H1 (cell line): Measurements from ENCODE around the gene ZBTB48. TPM values are rescaled to one million over a fixed set of nuclear protein-coding genes. Genes with fewer than 3 reads are reported as not detected.

Source experiments
- CTCF ChIA-PET: fragments of 300-600 bp; sonication (Branson Sonifier 250); formaldehyde crosslinking; loops from one replicate; lab custom pipeline; 2021; ENCODE audit not compliant: partially characterized antibody; lab: Charles Lee
- POLR2A ChIA-PET: fragments of 300-600 bp; sonication (Branson Sonifier 250); formaldehyde crosslinking; loops from one replicate; lab custom pipeline; 2021; ENCODE audit warnings: inconsistent platforms; ENCODE audit not compliant: partially characterized antibody; lab: Charles Lee
- DNase-seq, 2 experiments: peaks; one replicate each; pipeline versions ENCODE4 v3.0.0 to v3.0.0-alpha.2; 2010 to 2022; ENCODE audit warnings: low spot score in 2 of 2, low read depth in 1 of 2, mixed read lengths in 1 of 2
- FAIRE-seq: peaks from 2 replicates; lab custom pipeline; 2011; peaks lifted over from hg19 to GRCh38; lab: Jason Lieb, UNC
- H2AFZ ChIP-seq: 2 replicates; pipeline ENCODE4 v1.8.1; 2012; ENCODE audit warnings: low read length, inconsistent platforms
- H2AK5ac ChIP-seq: 2 replicates; pipeline ENCODE4 v1.6.1; 2013; ENCODE audit warnings: low read depth, low read length
- H2BK120ac ChIP-seq: replicated peaks from 2 replicates; pipeline ENCODE3; 2013; ENCODE audit warnings: low read depth, low read length, inconsistent platforms
- H2BK12ac ChIP-seq: 2 replicates; pipeline ENCODE4 v1.6.1; 2013; ENCODE audit warnings: low read depth, low read length
- H2BK15ac ChIP-seq: 2 replicates; pipeline ENCODE4 v1.6.1; 2013; ENCODE audit warnings: low read length
- H2BK20ac ChIP-seq: 2 replicates; pipeline ENCODE4 v1.6.1; 2013; ENCODE audit warnings: low read length
- H2BK5ac ChIP-seq: 2 replicates; pipeline ENCODE4 v1.6.1; 2013; ENCODE audit warnings: low read depth, low read length
- H3K14ac ChIP-seq: 2 replicates; pipeline ENCODE4 v1.6.1; 2013; ENCODE audit warnings: inconsistent platforms; ENCODE audit not compliant: insufficient read length
- H3K18ac ChIP-seq: 2 replicates; pipeline ENCODE4 v1.6.1; 2013; ENCODE audit warnings: low read length; ENCODE audit errors: extremely low read depth
- H3K23ac ChIP-seq: 2 replicates; pipeline ENCODE4 v1.6.1; 2013; ENCODE audit warnings: inconsistent platforms; ENCODE audit not compliant: insufficient read length
- H3K23me2 ChIP-seq: 2 replicates; pipeline ENCODE4 v1.6.1; 2013; ENCODE audit warnings: low read depth, low read length
- H3K27ac ChIP-seq: 2 replicates; pipeline ENCODE4 v1.6.1; 2011; ENCODE audit warnings: low read depth, low read length, inconsistent platforms
- H3K27me3 ChIP-seq, 4 experiments: replicated peaks in 1 of 4; 1 replicate in 1 of 4; 2 replicates in 3 of 4; pipeline versions ENCODE4 v1.6.1 to v1.8.1; 2011 to 2013; ENCODE audit warnings: low read length in 3 of 4, mild to moderate bottlenecking in 3 of 4, inconsistent platforms in 2 of 4, mixed read lengths in 2 of 4, moderate library complexity in 1 of 4; ENCODE audit not compliant: control insufficient read depth in 3 of 4, insufficient read depth in 3 of 4; ENCODE audit errors: extremely low read depth in 1 of 4
- H3K36me3 ChIP-seq, 4 experiments: 2 replicates each; pipeline versions ENCODE4 v1.6.1 to v1.8.1; 2011 to 2013; ENCODE audit warnings: mild to moderate bottlenecking in 4 of 4, low read length in 3 of 4, moderate library complexity in 2 of 4, control low read depth in 1 of 4, inconsistent platforms in 1 of 4; ENCODE audit not compliant: insufficient read depth in 4 of 4, control insufficient read depth in 2 of 4
- H3K4ac ChIP-seq: replicated peaks from 2 replicates; pipeline ENCODE3; 2013; ENCODE audit warnings: low read length, low read depth, mixed read lengths, inconsistent platforms; ENCODE audit not compliant: insufficient read length
- H3K4me1 ChIP-seq, 4 experiments: replicated peaks in 1 of 4; 1 replicate in 1 of 4; 2 replicates in 3 of 4; pipeline versions ENCODE4 v1.6.1 to v1.8.1; 2011 to 2013; ENCODE audit warnings: low read length in 3 of 4, inconsistent platforms in 2 of 4, mixed read lengths in 1 of 4; ENCODE audit not compliant: insufficient read depth in 4 of 4, control insufficient read depth in 3 of 4
- H3K4me2 ChIP-seq, 2 experiments: 2 replicates each; pipeline versions ENCODE4 v1.6.1 to v1.8.1; 2011 to 2013; ENCODE audit warnings: low read depth in 2 of 2, low read length in 2 of 2, control low read depth in 1 of 2, inconsistent platforms in 1 of 2, mild to moderate bottlenecking in 1 of 2; ENCODE audit not compliant: insufficient read depth in 1 of 2
- H3K4me3 ChIP-seq, 4 experiments: fragments of 200-600, 300-600 bp in 1 of 4; sonication (generic), shearing (Covaris generic), sonication (Bioruptor Twin) in 1 of 4; 2 replicates each; pipeline versions ENCODE4 v1.5.1 to v1.8.1; 2011 to 2016; ENCODE audit warnings: low read length in 4 of 4, low read depth in 3 of 4, control low read depth in 2 of 4, inconsistent platforms in 2 of 4, mild to moderate bottlenecking in 2 of 4, mixed read lengths in 1 of 4, moderate library complexity in 1 of 4; ENCODE audit not compliant: insufficient read depth in 2 of 4; ENCODE audit errors: extremely low read depth in 1 of 4
- H3K56ac ChIP-seq: replicated peaks from 2 replicates; pipeline ENCODE3; 2013; ENCODE audit warnings: low read depth, mild to moderate bottlenecking, mixed read lengths, low read length, inconsistent platforms; ENCODE audit not compliant: insufficient read length
- H3K79me1 ChIP-seq: 2 replicates; pipeline ENCODE4 v1.6.1; 2013; ENCODE audit warnings: low read depth, low read length, control low read depth
- H3K79me2 ChIP-seq, 2 experiments: 2 replicates each; pipeline versions ENCODE4 v1.6.1 to v1.8.1; 2012 to 2013; ENCODE audit warnings: low read length in 2 of 2, mild to moderate bottlenecking in 2 of 2, inconsistent platforms in 1 of 2; ENCODE audit not compliant: insufficient read depth in 2 of 2, control insufficient read depth in 1 of 2
- H3K9ac ChIP-seq, 4 experiments: replicated peaks in 1 of 4; 1 replicate in 1 of 4; 2 replicates in 3 of 4; pipeline versions ENCODE4 v1.6.1 to v1.8.1; 2011 to 2013; ENCODE audit warnings: low read depth in 3 of 4, low read length in 3 of 4, control low read depth in 2 of 4, mild to moderate bottlenecking in 2 of 4, moderate library complexity in 2 of 4, inconsistent platforms in 1 of 4; ENCODE audit errors: extremely low read depth in 1 of 4
- H3K9me3 ChIP-seq, 2 experiments: 2 replicates each; pipeline versions ENCODE4 v1.6.1 to v1.8.1; 2012 to 2013; ENCODE audit warnings: mild to moderate bottlenecking in 2 of 2, moderate library complexity in 2 of 2, control low read depth in 1 of 2, inconsistent platforms in 1 of 2, low read depth in 1 of 2, low read length in 1 of 2, mixed read lengths in 1 of 2; ENCODE audit not compliant: insufficient read depth in 2 of 2
- H4K20me1 ChIP-seq, 2 experiments: replicated peaks in 1 of 2; 2 replicates each; pipeline versions ENCODE3 to v1.8.1; 2011 to 2013; ENCODE audit warnings: inconsistent platforms in 2 of 2, low read length in 2 of 2, mild to moderate bottlenecking in 1 of 2; ENCODE audit not compliant: insufficient read depth in 2 of 2, control insufficient read depth in 1 of 2
- H4K5ac ChIP-seq: 2 replicates; pipeline ENCODE4 v1.6.1; 2013; ENCODE audit warnings: low read length, low read depth, mixed read lengths, inconsistent platforms; ENCODE audit not compliant: insufficient read length
- H4K8ac ChIP-seq: 2 replicates; pipeline ENCODE4 v1.8.0; 2013; ENCODE audit warnings: mild to moderate bottlenecking, moderate library complexity, low read length, inconsistent platforms; ENCODE audit not compliant: insufficient read depth; ENCODE audit errors: extremely low read depth
- H4K91ac ChIP-seq: replicated peaks from 2 replicates; pipeline ENCODE3; 2013; ENCODE audit warnings: low read length, mixed read lengths, inconsistent platforms; ENCODE audit not compliant: insufficient read length
- RBBP5 ChIP-seq: IDR thresholded peaks from 2 replicates; pipeline ENCODE4 v1.7.1; 2012; ENCODE audit warnings: low read depth, mild to moderate bottlenecking, inconsistent platforms, low read length, moderate library complexity, borderline replicate concordance
- ZNF274 ChIP-seq: IDR thresholded peaks from 2 replicates; pipeline ENCODE4 v1.7.0; 2012; ENCODE audit warnings: low read length, borderline replicate concordance; ENCODE audit errors: extremely low read depth
- WGBS, 2 experiments: shearing (Covaris generic) in 1 of 2; methylation state at CpG; one replicate each; pipeline versions ENCODE4 v1.1.6 to v1.1.7; 2013 to 2015; ENCODE audit warnings: low lambda C conversion rate in 2 of 2, mixed read lengths in 2 of 2, inconsistent platforms in 1 of 2, low coverage in 1 of 2, missing lambda C conversion rate in 1 of 2; ENCODE audit not compliant: insufficient replicate concordance in 2 of 2, insufficient coverage in 1 of 2, insufficient read length in 1 of 2; ENCODE audit errors: extremely low coverage in 1 of 2, missing lambda C conversion rate in 1 of 2; 5-methylcytosine and 5-hydroxymethylcytosine counted together
- polyA plus RNA-seq, 7 experiments: library from polyadenylated mRNA; depleted of rRNA in 3 of 7; stranded (reverse) in 5 of 7; unstranded in 2 of 7; fragments of >200 nt in 5 of 7; fragments of 200-250 nt in 2 of 7; gene quantifications; 1 replicate in 5 of 7; 2 replicates in 1 of 7; 4 replicates in 1 of 7; pipeline versions ENCODE4 v1.2.1 to v1.2.3, GENCODE V29; 2011 to 2013; ENCODE audit warnings: missing spikeins in 2 of 7, mixed read lengths in 2 of 7
- total RNA-seq: library from RNA; stranded (reverse); fragmentation: NEBNext Ultra II Directional; extraction: Animal tissue kit (Norgen Biotek cat#: 25700); gene quantifications from 2 replicates; pipeline ENCODE4 v1.2.1, GENCODE V29; 2021

Gene ZBTB48
- total and polyA plus RNA-seq, 2 of the 8 experiments (the other 6 are each of a cell fraction or from before 2014, with no cell fraction given), result 28.2 to 28.8 TPM

- Histone ChIP-seq H3K56ac (no peak overlapping the region), H3K79me1 (peaks cover 3% of the 10 kb centered on the region), H3K23ac (no peak overlapping the region), H3K4me3 (no peak overlapping the region), H3K23me2 (no peaks in the 10 kb centered on the region; the same call in 1 of the 2 replicates), H2BK12ac (no peak overlapping the region), H2BK15ac (no peak overlapping the region), H3K4me1 (0 out of 7 replicates have a peak, but pooled peaks cover 0 to 2% (median 0%) of the 10 kb centered on the region in 4 experiments), H3K14ac (no peak overlapping the region), H2BK20ac (no peak overlapping the region), H2BK120ac (no peak overlapping the region), H4K20me1 (peaks cover 18 to 22% of the 10 kb centered on the region in 2 experiments), H2AFZ (no peak overlapping the region), H3K9me3 (no peaks in the 10 kb centered on the region), H3K27me3 (no peaks in the 10 kb centered on the region), H3K4me2 (no peak overlapping the region), H2BK5ac (no peak overlapping the region), H3K27ac (no peak overlapping the region), H3K18ac (no peak overlapping the region), H4K8ac (no peak overlapping the region), H2AK5ac (no peak overlapping the region), H3K9ac (no peak overlapping the region), H4K91ac (no peak overlapping the region), H3K79me2 (peaks cover 4 to 63% of the 10 kb centered on the region in 2 experiments), H3K4ac (no peak overlapping the region), H4K5ac (no peak overlapping the region), H3K36me3 (peaks cover 16 to 67% (median 34%) of the 10 kb centered on the region in 4 experiments)
- ChIA-PET POLR2A (interaction anchor here (0.6 to 14.3 kb wide), 5 partner anchors 12 to 68 kb away, joined by 3 to 175 read pairs (median 5); partner anchors contain the start of gene KLHL21), CTCF (interaction anchor here (0.7 to 4.7 kb wide), 5 partner anchors 11 to 218 kb away, joined by 3 to 21 read pairs (median 9); no protein-coding TSS in a partner anchor)
- 93% methylated on average over 41 of the region's 41 CpGs; no CpG with 5 or more reads in 1 of the 2 experiments for WGBS, 2 experiments
- DNase-seq, result no peak
- no peak for FAIRE-seq
- no peak for TF ChIP-seq ZNF274
- TF ChIP-seq RBBP5, result no peak
Measured at GRCh38 chr1:6621429-6622391, 41.9 kb downstream of the ZBTB48 start.
